ENCODE measurements around the gene CDH4. TPM values are rescaled to one million over a fixed set of nuclear protein-coding genes. Genes with fewer than 3 reads are reported as not detected.
"Not testable (repeated sequence)": the region's sequence is repeated elsewhere in the genome, so short reads cannot be mapped to it uniquely, and the experiment has no call there.

CDH4 gene
- total RNA-seq, 1 experiment from 2014 or later: not detected

GRCh38 chr20:61941721-61942405 lies 689.8 kb downstream of the CDH4 start:
- peaks cover 7% of the 10 kb centered on the region for H3K4me1 Mint-ChIP-seq (ENCODE audit: low read depth, unreplicated experiment)
- no peaks in the 10 kb centered on the region for H3K9me3 ChIP-seq
- no peaks in the 10 kb centered on the region for H3K27me3 Mint-ChIP-seq (ENCODE audit: insufficient read depth, unreplicated experiment)
- no peaks in the 10 kb centered on the region for H3K27me3 ChIP-seq (replicated peaks; ENCODE audit: control insufficient read depth, insufficient read depth, low read length)
- no peak overlapping the region for H3K27ac Mint-ChIP-seq (ENCODE audit: unreplicated experiment)
- POLR2A ChIA-PET: no interaction called here
- intact Hi-C loops (cut with micrococcal nuclease; ENCODE audit: unreplicated experiment): no loop called here
- no TSS peak for BruUV-seq (replicated peaks)
- CTCF ChIA-PET: no interaction called here
- no peaks in the 10 kb centered on the region for H3K9me3 Mint-ChIP-seq (ENCODE audit: unreplicated experiment)
- no peak overlapping the region for H3K4me3 Mint-ChIP-seq (ENCODE audit: unreplicated experiment)
- H3K36me3 Mint-ChIP-seq (ENCODE audit: insufficient read depth, unreplicated experiment): peaks cover 16% of the 10 kb centered on the region
- no peaks in the 10 kb centered on the region for H3K36me3 ChIP-seq (ENCODE audit: control insufficient read depth, insufficient read depth, low read length)
- H3K4me1 ChIP-seq: no peaks in the 10 kb centered on the region
- H3K4me3 ChIP-seq (ENCODE audit: low read depth, low read length): no peak overlapping the region
- TF ChIP-seq, protein P1, sequence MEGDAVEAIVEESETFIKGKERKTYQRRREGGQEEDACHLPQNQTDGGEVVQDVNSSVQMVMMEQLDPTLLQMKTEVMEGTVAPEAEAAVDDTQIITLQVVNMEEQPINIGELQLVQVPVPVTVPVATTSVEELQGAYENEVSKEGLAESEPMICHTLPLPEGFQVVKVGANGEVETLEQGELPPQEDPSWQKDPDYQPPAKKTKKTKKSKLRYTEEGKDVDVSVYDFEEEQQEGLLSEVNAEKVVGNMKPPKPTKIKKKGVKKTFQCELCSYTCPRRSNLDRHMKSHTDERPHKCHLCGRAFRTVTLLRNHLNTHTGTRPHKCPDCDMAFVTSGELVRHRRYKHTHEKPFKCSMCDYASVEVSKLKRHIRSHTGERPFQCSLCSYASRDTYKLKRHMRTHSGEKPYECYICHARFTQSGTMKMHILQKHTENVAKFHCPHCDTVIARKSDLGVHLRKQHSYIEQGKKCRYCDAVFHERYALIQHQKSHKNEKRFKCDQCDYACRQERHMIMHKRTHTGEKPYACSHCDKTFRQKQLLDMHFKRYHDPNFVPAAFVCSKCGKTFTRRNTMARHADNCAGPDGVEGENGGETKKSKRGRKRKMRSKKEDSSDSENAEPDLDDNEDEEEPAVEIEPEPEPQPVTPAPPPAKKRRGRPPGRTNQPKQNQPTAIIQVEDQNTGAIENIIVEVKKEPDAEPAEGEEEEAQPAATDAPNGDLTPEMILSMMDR (IDR thresholded peaks at IDR 0.05; ENCODE audit: insufficient read depth in 1 of 2, low read depth in 1 of 2, low read length in 1 of 2, severe bottlenecking in 1 of 2, unreplicated experiment in 1 of 2): no peak
- DNase-seq: peak in 1 of 2 experiments; percentile 46

DNA sequence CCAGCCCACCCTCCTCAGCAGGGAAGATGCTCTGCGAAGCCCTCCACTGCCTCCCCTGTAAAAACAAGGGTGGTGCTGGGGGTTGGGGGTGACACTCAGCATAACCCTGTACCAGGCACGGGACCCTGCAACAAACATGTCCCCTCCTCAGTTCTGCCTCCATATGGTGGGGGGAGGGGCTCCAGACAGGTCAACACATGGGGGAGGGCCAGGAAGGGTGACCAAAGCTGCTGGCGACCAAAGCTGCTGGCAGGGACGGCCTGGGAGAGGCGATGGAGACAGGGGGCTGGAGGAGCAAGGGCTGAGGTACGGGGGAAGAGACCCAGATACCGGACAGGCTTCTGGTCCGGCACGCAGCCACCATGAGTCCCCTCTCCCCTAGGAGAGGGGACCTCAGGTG lies 690.5 kb downstream of the CDH4 start:
- Mint-ChIP-seq H3K27me3 (ENCODE audit: insufficient read depth, unreplicated experiment) (no peaks in the 10 kb centered on the region), H3K9me3 (ENCODE audit: unreplicated experiment) (no peaks in the 10 kb centered on the region), H3K36me3 (ENCODE audit: insufficient read depth, unreplicated experiment) (peaks cover 15% of the 10 kb centered on the region), H3K4me3 (ENCODE audit: unreplicated experiment) (no peak overlapping the region), H3K27ac (ENCODE audit: unreplicated experiment) (no peak overlapping the region), H3K4me1 (ENCODE audit: low read depth, unreplicated experiment) (peaks cover 7% of the 10 kb centered on the region)
- no peak for DNase-seq
- Histone ChIP-seq H3K4me1 (no peaks in the 10 kb centered on the region), H3K27me3 (replicated peaks; ENCODE audit: control insufficient read depth, insufficient read depth, low read length) (no peaks in the 10 kb centered on the region), H3K36me3 (ENCODE audit: control insufficient read depth, insufficient read depth, low read length) (no peaks in the 10 kb centered on the region), H3K9me3 (no peaks in the 10 kb centered on the region), H3K4me3 (ENCODE audit: low read depth, low read length) (no peak overlapping the region)
- CTCF ChIA-PET: no interaction called here
- no TSS peak for BruUV-seq (replicated peaks)
- intact Hi-C loops (cut with micrococcal nuclease; ENCODE audit: unreplicated experiment): no loop called here
- POLR2A ChIA-PET: no interaction called here
- TF ChIP-seq, protein P1 (IDR thresholded peaks at IDR 0.05; ENCODE audit: insufficient read depth in 1 of 2, low read depth in 1 of 2, low read length in 1 of 2, severe bottlenecking in 1 of 2, unreplicated experiment in 1 of 2): no peak

- H3K27me3 Mint-ChIP-seq (ENCODE audit: insufficient read depth, unreplicated experiment); H3K4me1 ChIP-seq; POLR2A ChIA-PET; CTCF ChIA-PET; intact Hi-C loops (cut with micrococcal nuclease; ENCODE audit: unreplicated experiment); H3K27ac Mint-ChIP-seq (ENCODE audit: unreplicated experiment); BruUV-seq (replicated peaks); H3K9me3 Mint-ChIP-seq (ENCODE audit: unreplicated experiment); H3K9me3 ChIP-seq; H3K36me3 ChIP-seq (ENCODE audit: control insufficient read depth, insufficient read depth, low read length); H3K4me1 Mint-ChIP-seq (ENCODE audit: low read depth, unreplicated experiment); H3K27me3 ChIP-seq (replicated peaks; ENCODE audit: control insufficient read depth, insufficient read depth, low read length); H3K4me3 Mint-ChIP-seq (ENCODE audit: unreplicated experiment); H3K4me3 ChIP-seq (ENCODE audit: low read depth, low read length): not testable (repeated sequence)
- peak in 1 of 2 experiments; percentile 35 for DNase-seq
- peaks cover 22% of the 10 kb centered on the region for H3K36me3 Mint-ChIP-seq (ENCODE audit: insufficient read depth, unreplicated experiment)
Measured at GRCh38 chr20:61944967-61945366, 692.9 kb downstream of the CDH4 start.

DNA sequence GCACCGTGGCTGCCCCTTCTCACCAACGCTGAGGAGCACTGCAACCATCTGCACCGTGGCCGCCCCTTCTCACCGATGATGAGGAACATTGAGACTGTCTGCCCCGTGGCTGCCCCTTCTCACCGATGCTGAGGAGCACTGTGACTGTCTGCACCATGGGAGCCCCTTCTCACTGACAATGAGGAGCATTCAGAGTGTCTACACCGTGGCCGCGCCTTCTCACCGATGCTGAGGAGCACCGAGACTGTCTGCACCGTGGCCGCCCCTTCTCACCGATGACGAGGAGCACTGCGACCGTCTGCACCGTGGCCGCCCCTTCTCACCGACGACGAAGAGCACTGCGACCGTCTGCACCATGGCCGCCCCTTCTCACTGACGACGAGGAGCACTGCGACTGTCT lies 693.4 kb downstream of the CDH4 start:
- H3K4me1 Mint-ChIP-seq (ENCODE audit: low read depth, unreplicated experiment); H3K27ac Mint-ChIP-seq (ENCODE audit: unreplicated experiment); POLR2A ChIA-PET; intact Hi-C loops (cut with micrococcal nuclease; ENCODE audit: unreplicated experiment); BruUV-seq (replicated peaks); H3K27me3 ChIP-seq (replicated peaks; ENCODE audit: control insufficient read depth, insufficient read depth, low read length); H3K4me1 ChIP-seq; H3K4me3 Mint-ChIP-seq (ENCODE audit: unreplicated experiment); H3K9me3 ChIP-seq; H3K27me3 Mint-ChIP-seq (ENCODE audit: insufficient read depth, unreplicated experiment); H3K4me3 ChIP-seq (ENCODE audit: low read depth, low read length); CTCF ChIA-PET; H3K36me3 ChIP-seq (ENCODE audit: control insufficient read depth, insufficient read depth, low read length); H3K9me3 Mint-ChIP-seq (ENCODE audit: unreplicated experiment): not testable (repeated sequence)
- peaks cover 22% of the 10 kb centered on the region for H3K36me3 Mint-ChIP-seq (ENCODE audit: insufficient read depth, unreplicated experiment)
- DNase-seq: peak in 1 of 2 experiments; percentile 39

DNA sequence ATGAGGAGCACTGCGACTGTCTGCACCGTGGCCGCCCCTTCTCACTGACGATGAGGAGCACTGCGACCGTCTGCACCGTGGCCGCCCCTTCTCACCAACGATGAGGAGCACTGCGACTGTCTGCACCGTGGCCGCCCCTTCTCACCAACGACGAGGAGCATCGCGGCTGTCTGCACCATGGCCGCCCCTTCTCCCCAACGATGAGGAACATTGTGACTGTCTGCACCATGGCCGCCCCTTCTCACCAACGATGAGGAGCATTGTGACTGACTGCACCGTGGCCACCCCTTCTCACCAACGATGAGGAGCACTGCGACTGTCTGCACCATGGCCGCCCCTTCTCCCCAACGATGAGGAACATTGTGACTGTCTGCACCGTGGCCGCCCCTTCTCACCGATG lies 696.0 kb downstream of the CDH4 start:
- intact Hi-C loops (cut with micrococcal nuclease; ENCODE audit: unreplicated experiment); H3K36me3 ChIP-seq (ENCODE audit: control insufficient read depth, insufficient read depth, low read length); H3K9me3 Mint-ChIP-seq (ENCODE audit: unreplicated experiment); POLR2A ChIA-PET; H3K4me3 Mint-ChIP-seq (ENCODE audit: unreplicated experiment); H3K4me1 Mint-ChIP-seq (ENCODE audit: low read depth, unreplicated experiment); BruUV-seq (replicated peaks); H3K9me3 ChIP-seq; H3K27ac Mint-ChIP-seq (ENCODE audit: unreplicated experiment); H3K27me3 ChIP-seq (replicated peaks; ENCODE audit: control insufficient read depth, insufficient read depth, low read length); H3K27me3 Mint-ChIP-seq (ENCODE audit: insufficient read depth, unreplicated experiment); H3K4me1 ChIP-seq; CTCF ChIA-PET; H3K4me3 ChIP-seq (ENCODE audit: low read depth, low read length): not testable (repeated sequence)
- DNase-seq: peak in 1 of 2 experiments; percentile 30
- H3K36me3 Mint-ChIP-seq (ENCODE audit: insufficient read depth, unreplicated experiment): peaks cover 17% of the 10 kb centered on the region
